ENCODE measurements around the gene FBXO5. TPM values are rescaled to one million over a fixed set of nuclear protein-coding genes. Genes with fewer than 3 reads are reported as not detected.

FBXO5 gene
- total and polyA plus RNA-seq, 4 donors = 1.8 to 10.5 (median 3.5) TPM

DNA sequence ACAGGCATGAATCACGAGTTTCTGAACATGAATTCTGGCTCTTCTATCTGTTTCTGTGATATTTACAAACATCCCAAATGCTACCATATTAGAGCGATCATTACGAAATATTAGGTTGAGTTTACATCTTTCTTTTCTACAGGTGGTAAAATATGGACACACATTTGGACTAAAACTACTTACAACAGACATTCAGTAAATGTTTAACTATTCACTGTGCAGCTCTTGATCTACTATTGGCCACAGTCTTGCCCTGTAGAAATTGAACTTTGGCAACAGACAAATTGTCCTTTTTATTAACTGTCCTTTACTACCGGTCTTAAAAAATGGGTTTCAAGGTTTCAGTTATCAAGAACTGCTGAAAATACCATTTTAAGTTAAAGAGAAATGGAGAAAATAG lies 46.1 kb upstream of the FBXO5 start:
- H3K4me1 ChIP-seq (ENCODE audit: control insufficient read depth in 5 of 5, insufficient read depth in 5 of 5, low read length in 5 of 5) = no peaks in the 10 kb centered on the region
- 72 to 86% methylated on average over 4 of the region's 4 CpGs for WGBS, 2 donors
- H3K4me3 ChIP-seq = no peak overlapping the region
- no peak overlapping the region for H3K27ac ChIP-seq (ENCODE audit: low read depth in 1 of 2, low read length in 1 of 2)
- no peak for DNase-seq
- H3K9ac ChIP-seq (ENCODE audit: insufficient read depth in 1 of 2, low read length in 2 of 2) = no peak overlapping the region
- H3K27me3 ChIP-seq (ENCODE audit: control insufficient read depth in 3 of 3, insufficient read depth in 3 of 3, low read length in 2 of 3) = no peaks in the 10 kb centered on the region
- no peaks in the 10 kb centered on the region for H3K9me3 ChIP-seq (ENCODE audit: control insufficient read depth in 4 of 4, insufficient read depth in 3 of 4, low read length in 3 of 4)
- no peak for ATAC-seq (ENCODE audit: insufficient read depth, low FRiP score)
- TF ChIP-seq, protein P1, sequence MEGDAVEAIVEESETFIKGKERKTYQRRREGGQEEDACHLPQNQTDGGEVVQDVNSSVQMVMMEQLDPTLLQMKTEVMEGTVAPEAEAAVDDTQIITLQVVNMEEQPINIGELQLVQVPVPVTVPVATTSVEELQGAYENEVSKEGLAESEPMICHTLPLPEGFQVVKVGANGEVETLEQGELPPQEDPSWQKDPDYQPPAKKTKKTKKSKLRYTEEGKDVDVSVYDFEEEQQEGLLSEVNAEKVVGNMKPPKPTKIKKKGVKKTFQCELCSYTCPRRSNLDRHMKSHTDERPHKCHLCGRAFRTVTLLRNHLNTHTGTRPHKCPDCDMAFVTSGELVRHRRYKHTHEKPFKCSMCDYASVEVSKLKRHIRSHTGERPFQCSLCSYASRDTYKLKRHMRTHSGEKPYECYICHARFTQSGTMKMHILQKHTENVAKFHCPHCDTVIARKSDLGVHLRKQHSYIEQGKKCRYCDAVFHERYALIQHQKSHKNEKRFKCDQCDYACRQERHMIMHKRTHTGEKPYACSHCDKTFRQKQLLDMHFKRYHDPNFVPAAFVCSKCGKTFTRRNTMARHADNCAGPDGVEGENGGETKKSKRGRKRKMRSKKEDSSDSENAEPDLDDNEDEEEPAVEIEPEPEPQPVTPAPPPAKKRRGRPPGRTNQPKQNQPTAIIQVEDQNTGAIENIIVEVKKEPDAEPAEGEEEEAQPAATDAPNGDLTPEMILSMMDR (IDR thresholded peaks at IDR 0.05; ENCODE audit: control extremely low read depth, extremely low read depth) = no peak
- H3K36me3 ChIP-seq (ENCODE audit: control insufficient read depth in 4 of 4, insufficient read depth in 4 of 4, low read length in 4 of 4) = no peaks in the 10 kb centered on the region

DNA sequence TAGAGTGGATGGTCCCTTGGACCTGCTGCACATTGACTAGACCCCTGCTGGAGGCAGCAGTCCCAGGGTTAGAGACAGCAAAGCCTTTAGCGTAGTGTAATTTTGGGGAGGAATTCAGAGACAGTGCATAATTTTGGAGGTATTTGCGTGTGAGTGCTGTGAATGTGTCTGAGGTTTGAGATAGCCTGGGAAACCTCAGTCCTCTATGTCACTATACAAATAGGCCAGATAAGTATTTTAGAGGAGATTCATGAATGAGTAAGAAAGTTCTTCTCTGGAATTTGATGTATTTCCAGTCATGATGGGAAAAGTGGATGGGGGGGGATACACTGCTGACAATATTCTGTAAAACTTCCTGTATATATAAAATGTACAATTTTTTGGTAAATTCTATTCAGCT lies 45.4 kb upstream of the FBXO5 start:
- Histone ChIP-seq H3K27me3 (ENCODE audit: control insufficient read depth in 3 of 3, insufficient read depth in 3 of 3, low read length in 2 of 3) (no peaks in the 10 kb centered on the region), H3K27ac (ENCODE audit: low read depth in 1 of 2, low read length in 1 of 2) (no peak overlapping the region), H3K9ac (ENCODE audit: insufficient read depth in 1 of 2, low read length in 2 of 2) (no peak overlapping the region), H3K9me3 (ENCODE audit: control insufficient read depth in 4 of 4, insufficient read depth in 3 of 4, low read length in 3 of 4) (no peaks in the 10 kb centered on the region), H3K4me1 (ENCODE audit: control insufficient read depth in 5 of 5, insufficient read depth in 5 of 5, low read length in 5 of 5) (no peaks in the 10 kb centered on the region), H3K36me3 (ENCODE audit: control insufficient read depth in 4 of 4, insufficient read depth in 4 of 4, low read length in 4 of 4) (no peaks in the 10 kb centered on the region), H3K4me3 (no peak overlapping the region)
- no peak for DNase-seq
- 90 to 96% methylated on average over 2 of the region's 2 CpGs for WGBS, 2 donors
- TF ChIP-seq, protein P1 (IDR thresholded peaks at IDR 0.05; ENCODE audit: control extremely low read depth, extremely low read depth) = no peak
- no peak for ATAC-seq (ENCODE audit: insufficient read depth, low FRiP score)

DNA sequence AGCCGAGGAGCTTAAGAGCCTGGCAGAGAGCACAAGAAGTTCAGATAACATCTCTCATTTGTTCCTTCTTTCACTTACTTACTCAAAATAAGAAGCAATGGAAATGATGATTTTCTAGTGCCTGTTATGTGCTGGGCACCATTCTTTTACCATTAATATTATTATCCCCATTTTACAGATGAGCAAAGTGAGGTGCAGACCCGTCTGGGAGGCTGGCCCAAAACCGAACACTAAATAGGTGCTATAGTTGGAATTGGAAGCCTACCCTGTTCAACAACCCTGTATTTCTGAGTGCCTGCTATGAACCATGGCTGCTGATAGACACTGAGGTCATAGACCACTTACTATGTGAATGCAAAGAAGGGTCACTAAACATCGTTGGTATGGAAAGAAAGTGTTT lies 44.6 kb upstream of the FBXO5 start:
- no peaks in the 10 kb centered on the region for H3K36me3 ChIP-seq (ENCODE audit: control insufficient read depth in 4 of 4, insufficient read depth in 4 of 4, low read length in 4 of 4)
- H3K4me3 ChIP-seq = no peak overlapping the region
- DNase-seq (no peak), ATAC-seq (ENCODE audit: insufficient read depth, low FRiP score) (no peak)
- 77 to 83% methylated on average over 4 of the region's 4 CpGs for WGBS, 2 donors
- no peak overlapping the region for H3K27ac ChIP-seq (ENCODE audit: low read depth in 1 of 2, low read length in 1 of 2)
- H3K9ac ChIP-seq (ENCODE audit: insufficient read depth in 1 of 2, low read length in 2 of 2) = no peak overlapping the region
- H3K27me3 ChIP-seq (ENCODE audit: control insufficient read depth in 3 of 3, insufficient read depth in 3 of 3, low read length in 2 of 3) = no peaks in the 10 kb centered on the region
- TF ChIP-seq, protein P1 (IDR thresholded peaks at IDR 0.05; ENCODE audit: control extremely low read depth, extremely low read depth) = no peak
- no peaks in the 10 kb centered on the region for H3K9me3 ChIP-seq (ENCODE audit: control insufficient read depth in 4 of 4, insufficient read depth in 3 of 4, low read length in 3 of 4)
- H3K4me1 ChIP-seq (ENCODE audit: control insufficient read depth in 5 of 5, insufficient read depth in 5 of 5, low read length in 5 of 5) = no peaks in the 10 kb centered on the region

DNA sequence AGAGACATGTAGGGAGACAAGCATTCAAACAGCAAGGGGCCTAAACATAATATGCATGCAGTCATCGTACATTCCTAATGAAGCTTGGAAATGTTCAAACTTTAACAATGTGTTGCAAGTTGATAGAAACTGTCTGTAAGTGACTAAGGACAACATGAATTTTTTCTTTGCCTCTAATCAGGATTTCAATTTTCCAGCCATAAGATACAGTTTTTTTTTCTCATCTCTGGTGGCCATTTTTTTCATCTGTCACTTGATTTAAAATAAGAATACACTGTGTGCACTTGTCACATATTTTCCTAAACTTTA lies 41.8 kb upstream of the FBXO5 start:
- TF ChIP-seq, protein P1 (IDR thresholded peaks at IDR 0.05; ENCODE audit: control extremely low read depth, extremely low read depth) = no peak
- Histone ChIP-seq H3K9ac (ENCODE audit: insufficient read depth in 1 of 2, low read length in 2 of 2) (no peak overlapping the region), H3K4me3 (no peak overlapping the region), H3K36me3 (ENCODE audit: control insufficient read depth in 4 of 4, insufficient read depth in 4 of 4, low read length in 4 of 4) (no peaks in the 10 kb centered on the region), H3K27me3 (ENCODE audit: control insufficient read depth in 3 of 3, insufficient read depth in 3 of 3, low read length in 2 of 3) (no peaks in the 10 kb centered on the region), H3K27ac (ENCODE audit: low read depth in 1 of 2, low read length in 1 of 2) (no peak overlapping the region), H3K9me3 (ENCODE audit: control insufficient read depth in 4 of 4, insufficient read depth in 3 of 4, low read length in 3 of 4) (no peaks in the 10 kb centered on the region), H3K4me1 (ENCODE audit: control insufficient read depth in 5 of 5, insufficient read depth in 5 of 5, low read length in 5 of 5) (no peaks in the 10 kb centered on the region)
- WGBS, 2 donors = 6 to 10% methylated on average over 1 of the region's 1 CpG
- ATAC-seq (ENCODE audit: insufficient read depth, low FRiP score) (no peak), DNase-seq (no peak)

All from lung (tissue), 12 donors.